HL-60 (cell line): ENCODE data around the gene CCDC85A.

Experiments
- CTCF ChIP-seq: IDR thresholded peaks from one replicate; pipeline ENCODE4 v1.5.1; 2011; ENCODE audit warnings: low read length, control low read depth, inconsistent platforms; ENCODE audit not compliant: insufficient read depth
- SPI1 ChIP-seq: IDR thresholded peaks from 2 replicates; pipeline ENCODE4 v1.6.1; 2012; ENCODE audit warnings: low read depth, mild to moderate bottlenecking, borderline replicate concordance
- TF ChIP-seq, protein P1 (sequence below): IDR thresholded peaks from 2 replicates; pipeline ENCODE4 v1.6.1; 2012; ENCODE audit warnings: low read depth; ENCODE audit not compliant: insufficient replicate concordance

- TF ChIP-seq CTCF: no peak
- TF ChIP-seq SPI1: no peak
- TF ChIP-seq, protein P1, sequence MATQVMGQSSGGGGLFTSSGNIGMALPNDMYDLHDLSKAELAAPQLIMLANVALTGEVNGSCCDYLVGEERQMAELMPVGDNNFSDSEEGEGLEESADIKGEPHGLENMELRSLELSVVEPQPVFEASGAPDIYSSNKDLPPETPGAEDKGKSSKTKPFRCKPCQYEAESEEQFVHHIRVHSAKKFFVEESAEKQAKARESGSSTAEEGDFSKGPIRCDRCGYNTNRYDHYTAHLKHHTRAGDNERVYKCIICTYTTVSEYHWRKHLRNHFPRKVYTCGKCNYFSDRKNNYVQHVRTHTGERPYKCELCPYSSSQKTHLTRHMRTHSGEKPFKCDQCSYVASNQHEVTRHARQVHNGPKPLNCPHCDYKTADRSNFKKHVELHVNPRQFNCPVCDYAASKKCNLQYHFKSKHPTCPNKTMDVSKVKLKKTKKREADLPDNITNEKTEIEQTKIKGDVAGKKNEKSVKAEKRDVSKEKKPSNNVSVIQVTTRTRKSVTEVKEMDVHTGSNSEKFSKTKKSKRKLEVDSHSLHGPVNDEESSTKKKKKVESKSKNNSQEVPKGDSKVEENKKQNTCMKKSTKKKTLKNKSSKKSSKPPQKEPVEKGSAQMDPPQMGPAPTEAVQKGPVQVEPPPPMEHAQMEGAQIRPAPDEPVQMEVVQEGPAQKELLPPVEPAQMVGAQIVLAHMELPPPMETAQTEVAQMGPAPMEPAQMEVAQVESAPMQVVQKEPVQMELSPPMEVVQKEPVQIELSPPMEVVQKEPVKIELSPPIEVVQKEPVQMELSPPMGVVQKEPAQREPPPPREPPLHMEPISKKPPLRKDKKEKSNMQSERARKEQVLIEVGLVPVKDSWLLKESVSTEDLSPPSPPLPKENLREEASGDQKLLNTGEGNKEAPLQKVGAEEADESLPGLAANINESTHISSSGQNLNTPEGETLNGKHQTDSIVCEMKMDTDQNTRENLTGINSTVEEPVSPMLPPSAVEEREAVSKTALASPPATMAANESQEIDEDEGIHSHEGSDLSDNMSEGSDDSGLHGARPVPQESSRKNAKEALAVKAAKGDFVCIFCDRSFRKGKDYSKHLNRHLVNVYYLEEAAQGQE: no peak
These were observed 148.0 kb downstream of the CCDC85A start for GRCh38 chr2:56331810-56332209.
